ENCODE results near the gene ITM2C. TPM values are rescaled to one million over a fixed set of nuclear protein-coding genes. Genes with fewer than 3 reads are reported as not detected.

Gene ITM2C
- polyA plus RNA-seq, 1 donor: 138 TPM

DNA sequence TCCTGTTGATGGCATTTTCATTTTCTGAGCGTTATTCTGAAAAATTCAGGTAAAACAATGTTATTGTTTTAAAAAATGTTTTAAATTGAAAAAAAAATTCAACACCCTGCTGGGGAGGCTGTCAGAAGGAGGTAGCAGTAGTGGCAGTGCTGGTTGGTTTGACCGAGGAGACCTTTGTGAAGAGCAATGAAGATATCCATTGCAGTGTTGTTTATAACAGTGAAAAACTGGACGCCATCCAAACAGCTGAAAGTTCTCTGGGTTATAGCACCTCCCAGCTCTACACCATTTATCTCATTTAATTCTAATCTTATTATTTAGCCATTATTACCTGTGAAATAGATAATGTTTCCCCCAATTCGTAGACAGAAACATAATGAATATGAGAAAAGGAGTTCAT, 12.6 kb upstream of the ITM2C start:
- no peak for DNase-seq

DNA sequence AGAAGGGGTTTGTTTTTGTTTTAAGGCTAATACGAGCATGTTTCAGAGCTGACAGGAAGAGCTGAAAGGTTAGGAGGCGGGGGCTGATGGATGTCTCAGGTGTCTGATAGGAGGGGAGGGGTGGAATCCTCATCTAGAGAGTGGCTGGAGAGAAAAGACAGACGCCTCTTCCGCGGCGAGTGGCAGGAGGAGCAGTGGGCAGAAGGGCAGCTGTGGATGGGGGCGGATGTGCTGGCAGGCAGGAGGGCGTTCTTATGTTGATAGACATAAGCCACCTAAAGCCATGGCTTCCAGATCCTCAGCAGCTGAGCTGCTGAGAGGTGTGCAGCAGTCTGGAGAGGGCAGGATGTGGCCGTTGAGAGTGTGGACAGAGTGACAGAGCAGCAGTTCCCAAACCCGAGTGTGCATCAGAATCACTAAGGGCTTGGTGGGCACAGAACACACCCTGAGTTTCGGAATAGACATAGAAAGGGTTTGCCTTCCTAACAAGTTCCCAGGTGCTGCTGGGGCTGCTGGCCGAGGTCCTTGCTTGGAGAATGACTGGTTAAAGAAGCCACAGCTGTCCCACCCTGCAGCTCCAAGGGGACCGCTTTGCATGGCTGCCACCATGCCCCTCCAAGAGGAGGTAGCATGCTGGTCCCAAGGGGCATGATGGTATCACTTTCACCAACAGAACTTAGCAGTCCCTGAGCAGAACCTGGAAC, 3.0 kb upstream of the ITM2C start:
- no peak for DNase-seq

DNA sequence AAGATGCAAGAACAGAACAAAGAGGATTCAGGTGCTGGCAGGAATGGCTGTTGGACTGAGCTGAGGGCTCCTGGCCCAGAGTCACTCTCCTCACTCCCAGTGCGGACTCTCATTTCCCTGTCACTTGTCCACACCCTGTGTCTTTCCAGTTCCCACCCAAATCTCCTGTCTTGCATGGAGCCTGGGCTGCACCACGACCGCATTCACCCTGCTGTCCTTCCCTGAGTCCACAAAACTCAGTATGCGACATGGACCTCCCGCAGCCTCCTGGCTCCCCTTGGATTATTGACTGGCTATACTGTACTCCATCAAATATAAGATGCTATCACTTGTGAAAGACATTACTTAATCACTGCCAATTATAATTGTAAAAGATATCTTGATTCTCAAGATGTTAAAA, 2.5 kb upstream of the ITM2C start:
- DNase-seq: no peak

DNA sequence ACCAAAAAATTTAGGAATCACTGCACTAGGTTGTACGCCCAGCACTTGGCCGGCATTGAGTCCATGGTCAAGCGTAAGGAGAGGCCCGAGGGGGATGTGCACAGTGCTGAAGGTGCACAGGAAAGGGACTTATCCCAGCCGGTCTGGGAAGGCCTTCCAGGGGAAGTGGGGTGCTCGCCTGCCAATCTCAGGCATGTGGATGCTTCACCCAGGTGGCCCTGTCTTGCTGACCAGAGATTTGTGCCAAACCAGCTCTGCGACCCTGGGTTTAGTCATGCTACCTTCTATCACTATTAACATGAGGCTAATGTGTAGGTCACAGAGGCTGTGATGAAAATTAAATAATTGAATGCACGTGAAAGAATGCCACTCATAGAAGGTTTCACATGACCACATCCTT, 1.7 kb upstream of the ITM2C start:
- no peak for DNase-seq

DNA sequence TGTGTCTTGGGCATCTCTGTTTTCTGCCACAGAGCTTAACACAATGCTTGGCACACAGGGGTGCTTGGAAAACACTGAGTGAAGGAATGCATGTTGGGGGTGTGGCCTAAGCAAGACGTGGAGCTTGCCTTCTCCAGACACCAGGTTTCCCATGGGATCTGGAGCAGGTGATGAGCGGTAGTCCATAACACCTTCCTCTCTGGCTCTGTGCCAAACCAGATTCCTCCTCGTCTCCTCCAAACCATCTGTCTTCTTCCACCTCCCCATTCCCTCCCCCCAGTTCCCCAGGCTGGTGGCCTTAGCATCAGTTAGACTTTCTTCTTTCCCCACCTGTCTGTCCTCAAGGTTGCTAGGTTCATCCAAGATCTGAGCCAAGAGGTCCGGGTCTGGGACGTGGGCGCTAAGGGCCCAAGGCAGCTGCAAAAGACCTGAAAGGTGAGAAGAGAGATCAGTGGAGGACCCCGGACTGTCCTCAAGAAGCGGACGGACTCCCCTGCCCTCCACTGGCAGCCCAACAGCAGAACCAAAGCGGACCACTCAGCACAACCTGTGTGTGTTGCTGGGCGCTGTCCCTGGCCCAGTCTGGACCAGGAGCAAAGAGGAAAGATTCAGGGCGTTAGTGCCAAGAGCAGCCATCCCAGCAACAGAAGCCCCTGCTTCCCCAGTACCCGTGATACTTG, 1.2 kb upstream of the ITM2C start:
- no peak for DNase-seq

- DNase-seq: no peak
Measured at GRCh38 chr2:230864122-230864604, 579 bp upstream of the ITM2C start.

DNA sequence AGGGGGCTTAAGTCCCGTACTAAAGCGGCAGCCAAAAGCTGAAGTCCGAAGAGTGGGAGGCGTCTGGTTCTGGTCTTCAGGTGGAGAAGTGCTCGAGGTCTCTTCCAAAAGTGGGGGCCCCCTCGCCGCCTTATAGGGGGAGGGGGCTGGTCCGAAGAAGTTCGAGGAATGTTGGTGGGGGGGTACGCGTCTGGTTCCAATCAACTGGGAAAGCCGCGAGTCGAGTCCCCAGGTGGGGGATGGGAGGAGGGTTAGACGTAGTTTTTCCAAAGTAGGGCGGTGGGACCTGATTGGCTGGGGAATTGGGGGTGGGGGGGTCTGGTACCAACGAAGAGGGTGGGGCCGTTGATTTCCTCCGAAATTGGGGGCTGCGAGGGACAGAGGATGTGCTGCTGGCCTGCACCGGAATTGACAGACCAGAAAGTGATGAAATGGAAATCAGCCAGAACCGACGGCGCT, 594 bp downstream of the ITM2C start:
- no peak for DNase-seq

DNA sequence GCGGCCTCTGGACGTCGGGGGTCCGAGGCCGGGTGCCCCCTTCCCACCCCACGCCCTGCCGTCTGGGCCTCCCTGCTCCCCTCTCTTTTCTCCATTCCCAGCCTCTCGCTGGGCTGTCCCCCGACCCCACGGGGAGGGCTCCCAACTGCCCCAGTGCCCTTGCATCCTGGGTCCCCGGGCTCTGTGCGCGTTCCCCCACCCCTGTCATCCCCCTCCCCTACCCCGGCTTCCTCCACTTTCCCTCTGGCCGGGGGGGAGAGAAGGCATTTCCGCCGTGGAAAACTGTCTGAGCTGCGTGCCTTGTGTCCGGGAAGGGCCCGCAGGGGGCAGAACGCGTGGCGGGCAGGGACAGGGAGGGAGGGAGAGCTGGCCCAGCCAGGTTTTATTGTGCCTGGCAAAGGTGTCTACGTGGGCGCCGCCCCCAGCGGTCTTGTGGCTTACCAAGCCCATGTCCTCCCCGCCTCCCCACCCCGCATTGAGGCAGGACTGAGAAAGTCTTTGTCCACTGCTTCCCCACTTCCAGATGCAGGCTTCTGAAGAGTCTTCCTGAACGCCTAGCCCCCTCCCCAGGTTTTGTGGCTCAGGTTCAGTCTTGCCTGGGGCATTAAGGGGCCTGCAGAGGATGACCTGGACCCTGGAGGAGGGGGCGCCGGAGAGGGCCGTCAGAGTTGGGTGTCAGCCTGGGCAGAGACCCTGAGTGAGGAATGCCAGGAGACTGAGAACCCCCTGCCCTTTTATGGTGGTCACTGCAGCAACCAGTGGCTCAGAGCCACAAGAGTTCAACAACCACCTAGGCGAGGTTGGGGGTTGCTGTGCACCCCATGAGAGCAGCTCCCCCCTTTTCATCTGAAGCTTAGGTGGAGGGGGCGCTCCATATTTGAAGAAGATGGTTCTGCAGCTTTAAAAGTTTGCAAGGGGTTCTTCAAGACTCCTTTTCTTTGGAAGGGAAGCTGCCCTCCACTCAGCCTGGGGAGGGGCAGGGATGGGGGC, 1.3 kb downstream of the ITM2C start:
- no peak for DNase-seq

DNA sequence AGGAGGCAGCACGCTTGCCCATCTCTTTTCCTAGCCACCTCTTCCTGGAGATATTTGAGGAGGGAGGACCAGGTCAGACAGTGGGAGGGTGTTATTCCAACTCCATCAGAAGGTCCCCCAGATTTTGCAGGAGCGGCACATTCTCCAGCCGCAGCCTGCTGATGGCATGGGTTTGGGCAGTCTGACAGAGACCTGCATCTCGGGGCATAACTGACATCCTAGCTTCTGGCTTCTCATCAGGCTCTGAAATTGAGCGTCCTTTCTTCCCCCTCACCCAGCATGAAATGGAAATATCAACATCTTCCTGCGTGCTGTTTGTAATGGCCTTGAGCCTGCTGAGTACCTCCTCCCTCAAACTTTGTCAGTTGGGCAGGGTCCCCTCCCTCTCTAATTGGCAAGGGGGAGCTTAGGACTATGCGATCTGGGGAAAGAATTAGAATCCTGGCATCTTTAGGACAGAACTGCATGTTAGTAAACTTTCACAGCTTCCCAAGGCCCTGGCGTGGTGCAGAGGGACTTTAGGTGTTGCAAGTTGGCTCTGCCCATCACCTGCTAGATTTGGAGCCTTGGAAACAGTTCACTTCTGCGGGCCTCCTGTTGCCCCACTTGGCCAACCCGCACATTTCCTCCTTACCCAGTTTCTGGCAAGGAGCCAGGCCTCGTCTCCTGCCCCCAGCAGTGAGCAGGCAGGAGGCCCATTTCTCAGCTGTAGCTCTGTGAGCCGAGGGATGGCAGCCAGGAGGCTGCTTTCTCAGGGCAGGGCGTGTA, 2.2 kb downstream of the ITM2C start:
- DNase-seq: no peak

DNA sequence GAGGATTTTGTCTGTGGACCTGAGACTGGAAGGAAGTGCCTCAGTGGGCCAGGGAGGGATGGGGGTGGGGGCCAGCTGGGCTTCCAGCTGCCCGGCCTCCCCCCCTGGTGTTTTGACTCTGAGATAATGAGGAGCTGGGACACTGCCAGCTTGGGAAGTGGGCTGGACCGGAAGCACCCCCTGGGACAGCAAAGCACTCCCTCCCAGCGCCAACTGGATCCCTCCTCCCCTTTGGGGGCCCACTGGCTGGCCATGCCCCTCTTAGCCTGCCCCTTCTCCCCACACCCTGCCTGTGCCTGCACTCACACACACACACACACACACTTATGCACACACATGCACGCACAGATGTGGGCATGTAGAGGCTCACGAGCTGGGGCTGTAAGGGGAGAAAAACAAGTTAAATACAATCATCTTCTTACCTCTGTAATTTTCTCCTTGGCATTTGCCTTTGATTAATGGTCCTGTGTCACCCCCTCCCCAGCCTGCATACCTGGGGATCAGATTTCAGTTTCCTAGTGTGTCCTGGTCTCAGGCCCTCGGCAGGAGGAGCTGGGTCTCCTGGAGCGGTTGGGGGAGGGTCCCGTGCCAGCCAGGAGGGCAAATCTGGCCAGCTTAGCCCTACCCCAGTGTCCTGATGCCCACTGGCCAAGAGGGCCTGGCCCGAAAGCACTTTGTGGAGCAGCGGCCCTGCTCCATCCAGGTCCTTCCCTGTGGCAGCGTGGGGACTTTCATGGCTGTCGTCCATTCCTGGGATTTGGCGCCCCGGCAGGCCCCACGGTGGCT, 3.6 kb downstream of the ITM2C start:
- no peak for DNase-seq

- no peak for DNase-seq
Measured at GRCh38 chr2:230868947-230869913, 4.5 kb downstream of the ITM2C start.

DNA sequence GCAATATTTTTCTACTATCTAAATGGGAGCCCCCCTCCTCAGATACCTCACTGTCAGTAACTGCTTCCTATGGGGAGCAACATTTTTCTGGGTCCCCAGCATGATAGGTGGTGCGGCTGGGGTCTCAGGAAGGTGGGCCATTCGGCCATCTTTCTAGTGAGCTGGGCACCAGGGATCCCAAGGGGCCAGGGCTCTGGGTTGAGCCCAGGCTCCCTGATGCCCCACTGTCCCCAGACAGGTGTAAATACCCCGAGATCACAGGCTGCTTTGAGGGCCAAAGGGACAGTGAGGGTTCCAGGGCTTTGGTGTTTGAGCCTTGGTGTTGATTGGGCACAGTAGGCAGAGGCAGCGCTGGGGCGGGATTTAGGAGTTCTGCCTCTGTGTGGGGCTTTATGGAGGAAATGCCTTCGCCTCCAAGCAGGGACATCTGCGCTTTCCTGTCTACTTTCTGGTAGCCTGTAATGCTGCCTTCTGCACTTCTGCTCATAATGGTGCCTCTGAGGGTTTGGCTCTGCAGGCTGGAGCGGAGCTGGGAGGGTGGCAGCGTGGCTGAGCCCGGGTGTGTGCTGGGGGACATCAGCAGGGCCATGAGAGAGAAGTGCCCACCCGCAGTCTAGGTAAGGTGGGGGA, 5.3 kb downstream of the ITM2C start:
- DNase-seq: no peak

- DNase-seq: no peak
Measured at GRCh38 chr2:230870544-230871360, 6.0 kb downstream of the ITM2C start.

- no peak for DNase-seq
Measured at GRCh38 chr2:230871361-230872150, 6.8 kb downstream of the ITM2C start.

DNA sequence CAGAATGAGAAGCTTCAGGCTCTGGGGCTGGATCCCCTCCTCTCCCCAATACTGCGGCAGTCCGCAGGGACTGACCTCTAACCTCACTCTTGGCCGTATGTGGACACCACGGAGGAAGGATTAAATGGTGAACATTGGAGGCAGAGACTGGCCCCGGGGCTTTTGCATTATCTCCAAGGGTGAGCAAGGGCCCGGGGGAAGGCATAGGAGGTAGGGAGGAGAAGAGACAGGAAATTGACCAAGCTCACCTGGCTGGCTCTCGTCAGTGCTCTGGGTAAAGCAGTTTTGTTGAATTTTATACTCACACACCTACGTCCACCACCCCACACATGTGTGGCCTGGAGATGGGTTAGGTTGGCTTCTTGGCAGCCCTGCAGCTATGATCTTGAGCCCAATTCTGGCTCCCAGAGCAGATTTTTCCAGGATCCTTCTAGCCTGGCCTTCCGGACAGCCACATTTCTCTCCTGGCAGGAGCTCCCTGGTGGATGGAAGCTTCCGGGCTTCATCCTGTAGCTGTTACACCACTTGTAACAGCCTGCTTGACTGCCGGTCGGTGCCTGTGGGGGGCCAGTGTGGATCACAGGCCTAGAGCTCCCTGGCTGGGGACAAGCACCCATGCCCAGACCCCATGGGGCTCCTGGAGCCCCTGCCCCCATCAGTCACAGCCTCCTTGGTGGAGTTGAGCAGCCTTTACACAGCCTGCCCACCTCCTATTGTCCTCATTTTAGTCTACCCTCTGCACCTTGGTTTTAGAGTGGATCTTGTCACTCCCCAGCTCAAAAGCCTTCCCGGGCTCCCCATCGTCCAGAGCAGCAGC, 7.6 kb downstream of the ITM2C start:
- no peak for DNase-seq

GRCh38 chr2:230872968-230873660, 8.4 kb downstream of the ITM2C start:
- no peak for DNase-seq
